Measurements from ENCODE around the gene TMEM225B.
"Not testable (repeated sequence)": the region's sequence is repeated elsewhere in the genome, so short reads cannot be mapped to it uniquely, and the experiment has no call there.

The TMEM225B gene

DNA sequence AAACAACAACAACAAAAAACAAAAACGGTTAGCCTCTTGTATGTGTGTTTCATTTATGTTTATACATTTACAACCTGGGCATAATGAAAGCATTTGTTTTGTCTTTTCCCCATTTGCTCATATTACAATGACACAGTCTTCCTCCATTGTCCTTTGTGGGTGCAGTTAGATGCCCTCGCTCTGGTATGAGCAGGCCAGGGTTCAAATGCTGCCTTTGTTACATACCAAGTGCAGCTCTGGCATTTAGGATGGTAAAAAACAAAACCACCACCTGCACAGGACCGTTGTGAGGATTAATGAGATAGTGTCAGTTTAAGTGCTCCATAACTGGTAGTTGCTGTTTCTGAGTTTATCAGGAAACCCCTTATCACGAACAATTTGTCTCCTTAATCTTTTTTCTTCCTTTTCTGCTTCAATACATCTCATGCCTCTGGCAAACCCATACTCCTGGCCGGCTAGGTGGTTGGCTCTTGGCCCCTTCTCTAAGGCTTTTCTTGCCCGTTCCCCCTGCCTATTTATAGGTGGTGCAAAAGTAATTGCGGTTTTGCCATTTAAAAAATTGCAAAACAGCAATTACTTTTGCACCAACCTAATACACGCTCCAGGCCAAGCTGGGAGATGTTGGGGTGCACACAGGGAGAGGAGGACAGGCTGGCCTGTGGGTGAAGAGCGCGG is 18.6 kb upstream of the TMEM225B start:
- DNase-seq (ENCODE audit: low read depth in 2 of 2), result no peak

DNA sequence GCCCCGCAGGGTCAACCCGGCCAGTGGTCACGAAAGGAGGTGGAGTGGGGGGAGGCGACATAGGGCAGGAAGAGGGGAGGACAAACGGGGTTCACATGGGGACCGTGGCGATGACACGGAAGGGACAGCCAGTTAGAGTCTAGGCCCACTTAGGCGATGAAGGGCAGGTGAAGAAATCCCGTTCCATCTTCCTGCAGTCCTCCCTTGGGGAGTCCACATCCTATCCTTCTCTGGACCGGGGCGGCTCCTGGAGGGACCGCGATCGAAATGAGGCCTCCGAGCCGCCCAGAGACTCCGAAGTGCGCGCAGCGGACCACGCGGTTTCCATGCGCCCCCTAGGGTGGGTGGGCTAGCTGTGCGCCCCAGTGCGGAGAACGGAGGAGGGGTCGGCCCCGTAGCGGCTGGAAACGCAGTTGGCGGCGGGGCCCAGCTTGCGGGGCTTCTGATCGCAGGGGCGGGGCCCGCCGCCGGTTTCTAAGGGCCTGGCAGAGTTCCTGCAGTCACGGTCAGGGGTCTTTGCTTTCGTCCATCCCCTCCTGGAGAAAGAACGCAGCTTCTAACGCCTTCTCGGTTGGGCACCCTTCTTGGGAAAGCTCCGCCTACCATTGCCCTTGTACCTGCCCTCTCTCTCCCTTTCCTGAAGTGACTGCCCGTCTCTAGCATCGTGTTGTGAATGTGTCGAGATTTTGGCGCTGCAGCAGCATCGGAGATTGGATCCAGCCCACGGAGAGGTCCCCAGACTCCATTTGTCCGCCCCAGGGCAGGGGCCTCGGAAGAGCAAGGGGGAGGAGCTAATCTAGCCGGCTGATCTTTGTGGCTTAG is 17.9 kb upstream of the TMEM225B start:
- DNase-seq (ENCODE audit: low read depth in 2 of 2), result peak; percentile 25 to 28

- DNase-seq (ENCODE audit: low read depth in 2 of 2), result not testable (repeated sequence)
These were observed 17.2 kb upstream of the TMEM225B start for GRCh38 chr7:99580778-99581332.

- no peak for DNase-seq (ENCODE audit: low read depth in 2 of 2)
These were observed 9.2 kb upstream of the TMEM225B start for GRCh38 chr7:99588868-99589267.

DNA sequence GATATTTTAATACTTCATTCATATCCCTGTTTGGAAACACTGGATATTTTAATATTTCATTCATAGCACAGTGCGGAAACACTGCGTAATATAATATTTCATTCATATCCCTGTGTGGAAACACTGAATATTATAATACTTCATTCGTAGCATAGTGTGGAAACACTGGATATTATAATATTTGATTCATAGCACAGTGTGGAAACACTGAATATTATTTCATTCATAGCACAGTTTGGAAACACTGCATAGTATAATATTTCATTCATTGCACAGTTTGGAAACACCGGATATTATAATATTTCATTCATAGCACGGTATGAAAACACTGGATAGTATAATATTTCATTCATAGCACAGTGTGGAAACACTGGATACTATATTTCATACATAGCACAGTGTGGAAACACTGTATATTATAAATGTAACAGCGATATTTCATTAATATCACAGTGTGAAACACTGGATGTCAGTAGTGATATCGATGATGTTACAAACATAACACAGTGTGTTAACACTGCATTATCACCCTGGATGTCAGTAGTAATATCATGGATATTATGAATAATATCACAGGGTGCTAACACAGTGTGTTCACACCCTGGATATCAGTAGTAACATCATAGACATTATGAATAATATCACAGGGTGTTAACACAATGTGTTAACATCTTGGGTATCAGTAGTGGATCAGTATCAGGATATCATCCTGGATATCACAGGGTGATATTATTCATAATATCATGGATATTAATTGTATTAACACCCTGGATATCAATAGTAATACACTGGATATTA is 2.9 kb upstream of the TMEM225B start:
- no peak for DNase-seq (ENCODE audit: low read depth in 2 of 2)

- DNase-seq (ENCODE audit: low read depth in 2 of 2), result no peak
These were observed 1.6 kb upstream of the TMEM225B start for GRCh38 chr7:99596408-99596955.

DNA sequence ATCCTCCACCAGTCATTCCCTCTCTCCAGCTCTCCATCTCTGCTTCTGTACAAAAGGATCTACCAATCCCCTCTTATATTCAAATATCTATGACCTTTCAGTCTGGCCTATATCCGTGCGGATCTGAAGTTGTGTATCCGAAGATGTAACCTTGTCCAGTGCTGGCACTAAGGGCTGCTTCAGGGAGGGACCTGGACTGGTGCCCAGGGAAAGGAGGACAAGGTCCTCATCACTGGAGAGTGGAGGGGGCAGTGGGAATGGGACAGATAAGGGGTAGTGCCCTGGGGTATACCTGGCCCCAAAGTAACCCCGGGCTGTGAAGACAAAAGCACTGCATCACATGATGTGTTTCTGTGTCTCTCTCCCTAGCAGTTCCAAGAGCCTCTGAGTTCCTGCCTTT is 1.8 kb downstream of the TMEM225B start:
- no peak for DNase-seq (ENCODE audit: low read depth in 2 of 2)

GRCh38 chr7:99601656-99602310 is 3.7 kb downstream of the TMEM225B start:
- DNase-seq (ENCODE audit: low read depth in 2 of 2), result no peak

GRCh38 chr7:99605527-99605926 is 7.5 kb downstream of the TMEM225B start:
- no peak for DNase-seq (ENCODE audit: low read depth in 2 of 2)

GRCh38 chr7:99606531-99606930 is 8.5 kb downstream of the TMEM225B start:
- DNase-seq (ENCODE audit: low read depth in 2 of 2), result no peak

- no peak for DNase-seq (ENCODE audit: low read depth in 2 of 2)
These were observed 9.5 kb downstream of the TMEM225B start for GRCh38 chr7:99607548-99607947.

DNA sequence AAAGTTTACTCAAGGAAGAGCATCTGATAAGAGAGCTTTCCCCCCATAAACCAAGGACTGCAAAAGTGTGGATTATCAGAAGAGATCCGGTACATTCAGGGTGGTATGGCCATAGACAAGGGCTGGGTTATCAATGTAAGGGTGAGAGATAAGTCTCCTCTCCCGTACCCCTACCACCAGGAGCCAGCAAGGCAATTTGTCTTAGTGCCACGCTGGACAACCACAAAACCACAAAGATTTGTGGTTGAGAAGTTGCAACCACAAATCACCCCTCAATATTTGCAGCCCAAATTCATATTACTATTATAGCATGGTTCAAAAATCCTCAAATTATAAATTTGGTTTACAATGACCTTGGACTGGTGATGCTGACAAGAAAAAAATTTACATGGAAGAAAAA is 16.4 kb downstream of the TMEM225B start:
- no peak for DNase-seq (ENCODE audit: low read depth in 2 of 2)

- DNase-seq (ENCODE audit: low read depth in 2 of 2), result no peak
These were observed 17.9 kb downstream of the TMEM225B start for GRCh38 chr7:99615989-99616358.

- peak; percentile 71 to 75 for DNase-seq (ENCODE audit: low read depth in 2 of 2)
These were observed 18.5 kb downstream of the TMEM225B start, which contains the start of gene ZSCAN25 for GRCh38 chr7:99616359-99617191. TSS of gene ZSCAN25 (plus strand) at chr7:99616946. CDS start at chr7:99619607, 2,661 bp downstream.

DNA sequence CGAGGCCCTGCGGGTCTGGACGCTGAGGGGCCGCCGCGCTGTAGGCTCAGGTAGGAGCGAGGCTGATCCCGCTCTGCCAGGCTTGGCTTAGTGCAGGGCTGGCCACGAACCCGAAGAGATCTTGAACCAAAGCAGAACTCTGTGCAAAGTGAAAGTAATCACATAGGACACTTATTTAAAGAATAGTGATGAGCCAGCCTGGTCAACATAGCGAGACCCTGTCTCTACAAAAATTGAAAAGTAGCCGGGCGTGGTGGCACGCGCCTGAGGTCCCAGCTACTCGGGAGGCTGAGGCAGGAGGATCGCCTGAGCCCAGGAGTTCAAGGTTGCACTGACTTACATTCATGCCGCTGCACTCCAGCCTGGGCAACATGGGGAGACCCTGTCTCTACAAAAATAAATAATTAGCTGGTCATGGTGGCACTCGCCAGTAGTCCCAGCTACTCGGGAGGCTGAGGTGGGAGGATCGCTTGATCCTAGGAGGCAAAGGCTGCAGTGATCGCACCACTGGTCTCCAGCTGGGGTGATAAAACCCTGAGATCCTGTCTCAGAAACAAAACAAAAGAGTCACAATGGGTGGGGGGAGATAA is 19.2 kb downstream of the TMEM225B start:
- no peak for DNase-seq (ENCODE audit: low read depth in 2 of 2)

- no peak for DNase-seq (ENCODE audit: low read depth in 2 of 2)
These were observed 20.7 kb downstream of the TMEM225B start for GRCh38 chr7:99618726-99619125.

DNA sequence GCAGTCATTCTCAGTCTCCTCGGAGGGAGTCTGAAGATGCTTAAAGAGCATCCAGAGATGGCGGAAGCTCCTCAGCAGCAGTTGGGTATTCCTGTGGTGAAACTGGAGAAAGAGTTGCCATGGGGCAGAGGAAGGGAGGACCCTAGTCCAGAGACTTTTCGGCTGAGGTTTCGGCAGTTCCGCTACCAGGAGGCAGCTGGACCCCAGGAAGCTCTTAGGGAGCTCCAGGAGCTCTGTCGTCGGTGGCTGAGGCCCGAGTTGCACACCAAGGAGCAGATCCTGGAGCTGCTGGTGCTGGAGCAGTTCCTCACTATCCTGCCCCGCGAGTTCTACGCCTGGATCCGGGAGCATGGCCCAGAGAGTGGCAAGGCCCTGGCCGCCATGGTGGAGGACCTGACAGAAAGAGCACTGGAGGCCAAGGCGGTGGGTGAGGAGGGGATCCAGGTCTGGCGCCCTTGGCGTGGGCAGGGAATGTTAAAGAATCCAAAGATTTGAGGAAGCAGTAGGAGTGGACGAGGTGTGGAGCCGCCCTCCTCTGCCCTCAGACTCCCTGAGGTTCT is 21.6 kb downstream of the TMEM225B start:
- DNase-seq (ENCODE audit: low read depth in 2 of 2), result no peak

DNA sequence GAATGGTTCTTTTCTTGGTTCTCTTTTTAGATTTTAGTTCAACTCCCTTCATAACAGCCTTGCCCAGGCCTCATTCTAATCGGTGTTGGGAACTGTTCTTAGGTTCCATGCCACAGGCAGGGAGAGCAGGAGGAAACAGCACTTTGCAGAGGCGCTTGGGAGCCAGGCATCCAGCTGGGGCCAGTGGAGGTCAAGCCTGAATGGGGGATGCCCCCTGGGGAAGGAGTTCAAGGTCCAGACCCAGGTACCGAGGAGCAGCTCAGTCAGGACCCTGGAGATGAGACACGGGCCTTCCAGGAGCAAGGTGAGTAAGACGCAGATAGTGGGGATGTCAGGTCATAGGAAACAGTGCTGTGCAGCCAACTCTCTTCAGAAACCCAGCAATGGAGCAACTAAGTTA is 23.2 kb downstream of the TMEM225B start:
- DNase-seq (ENCODE audit: low read depth in 2 of 2), result no peak

- no peak for DNase-seq (ENCODE audit: low read depth in 2 of 2)
These were observed 24.5 kb downstream of the TMEM225B start for GRCh38 chr7:99622596-99622995.

Measured in activated CD8-positive, alpha-beta memory T cell treated with anti-CD3 and anti-CD28 coated beads for 4 hours (primary cell).